ENCODE data around the gene GPR37L1.
"Not testable (repeated sequence)": the region's sequence is repeated elsewhere in the genome, so short reads cannot be mapped to it uniquely, and the experiment has no call there.

The GPR37L1 gene

GRCh38 chr1:202133496-202133895, 10.8 kb downstream of the GPR37L1 start:
- no peak for DNase-seq (ENCODE audit: low read depth, low spot score)

- no peak for DNase-seq (ENCODE audit: low read depth, low spot score)
Observed at GRCh38 chr1:202133989-202134388, 11.3 kb downstream of the GPR37L1 start.

- no peak for DNase-seq (ENCODE audit: low read depth, low spot score)
Observed at GRCh38 chr1:202134645-202135172, 12.0 kb downstream of the GPR37L1 start.

GRCh38 chr1:202135221-202135721, 12.6 kb downstream of the GPR37L1 start:
- peak; percentile 30 for DNase-seq (ENCODE audit: low read depth, low spot score)

GRCh38 chr1:202140833-202141232, 18.1 kb downstream of the GPR37L1 start:
- no peak for DNase-seq (ENCODE audit: low read depth, low spot score)

GRCh38 chr1:202141468-202141867, 18.8 kb downstream of the GPR37L1 start:
- DNase-seq (ENCODE audit: low read depth, low spot score): not testable (repeated sequence)

GRCh38 chr1:202143011-202143767, 20.5 kb downstream of the GPR37L1 start:
- no peak for DNase-seq (ENCODE audit: low read depth, low spot score)

- no peak for DNase-seq (ENCODE audit: low read depth, low spot score)
Observed at GRCh38 chr1:202143768-202144401, 21.2 kb downstream of the GPR37L1 start.

GRCh38 chr1:202144402-202145067, 21.8 kb downstream of the GPR37L1 start, which contains the start of gene ARL8A:
ARL8A (minus strand) TSS chr1:202144737; CDS start chr1:202144572, 165 bp downstream.
- DNase-seq (ENCODE audit: low read depth, low spot score): no peak

- DNase-seq (ENCODE audit: low read depth, low spot score): no peak
Observed at GRCh38 chr1:202145068-202145743, 22.5 kb downstream of the GPR37L1 start.

- DNase-seq (ENCODE audit: low read depth, low spot score): not testable (repeated sequence)
Observed at GRCh38 chr1:202145744-202146140, 23.0 kb downstream of the GPR37L1 start.

GRCh38 chr1:202146279-202146678, 23.6 kb downstream of the GPR37L1 start:
- DNase-seq (ENCODE audit: low read depth, low spot score): no peak

- no peak for DNase-seq (ENCODE audit: low read depth, low spot score)
Observed at GRCh38 chr1:202146993-202147392, 24.3 kb downstream of the GPR37L1 start.

GRCh38 chr1:202148391-202148790, 25.7 kb downstream of the GPR37L1 start:
- DNase-seq (ENCODE audit: low read depth, low spot score): no peak

- DNase-seq (ENCODE audit: low read depth, low spot score): no peak
Observed at GRCh38 chr1:202149566-202149965, 26.8 kb downstream of the GPR37L1 start.

GRCh38 chr1:202150187-202150586, 27.5 kb downstream of the GPR37L1 start:
- DNase-seq (ENCODE audit: low read depth, low spot score): no peak

- DNase-seq (ENCODE audit: low read depth, low spot score): no peak
Observed at GRCh38 chr1:202150602-202151001, 27.9 kb downstream of the GPR37L1 start.

- DNase-seq (ENCODE audit: low read depth, low spot score): no peak
Observed at GRCh38 chr1:202151045-202151444, 28.3 kb downstream of the GPR37L1 start.

- DNase-seq (ENCODE audit: low read depth, low spot score): no peak
Observed at GRCh38 chr1:202152399-202152798, 29.7 kb downstream of the GPR37L1 start.

GRCh38 chr1:202153284-202153683, 30.6 kb downstream of the GPR37L1 start:
- DNase-seq (ENCODE audit: low read depth, low spot score): no peak

GRCh38 chr1:202154148-202154765, 31.5 kb downstream of the GPR37L1 start:
- no peak for DNase-seq (ENCODE audit: low read depth, low spot score)
